Left colon (tissue), 2 donors: ENCODE results near the gene AGBL1. TPM values are rescaled to one million over a fixed set of nuclear protein-coding genes. Genes with fewer than 3 reads are reported as not detected.

Source experiments
- ATAC-seq: fragments of 200-7000 bp; cut with Tn5 transposase; one replicate; pipeline ENCODE4 v1.9.1; 2020; ENCODE audit warnings: mild to moderate bottlenecking, moderate library complexity
- DNase-seq, 2 donors: peaks; one replicate each; pipeline ENCODE4 v3.0.0-alpha.2; 2020
- intact Hi-C, 2 donors: fragments of 100-400 bp; cut with DNase I in 1 of 2; cut with micrococcal nuclease in 1 of 2; formaldehyde crosslinking; loops; one replicate each; pipeline versions ENCODE4 v1.11.2 to v1.14.0; 2022; cut with DNase I, micrococcal nuclease
- total RNA-seq, 2 donors: library from RNA; stranded (reverse); fragmentation: NEBNext Ultra II Directional; extraction: Animal tissue kit (Norgen Biotek cat#: 25700); gene quantifications; one replicate each; pipeline ENCODE4 v1.2.1, GENCODE V29; 2021
- donor health status: DM: no; HTN: no; CAD: no.
- donor health status: DM: yes; HTN: yes; CAD: no.

Gene AGBL1
- total RNA-seq, 2 donors from 2014 or later, result 0.22 to 0.34 TPM

- no peak for DNase-seq
- peak; percentile 95 for ATAC-seq
- intact Hi-C loops, result no loop called here
Observed at GRCh38 chr15:86772369-86773059, 692.8 kb downstream of the AGBL1 start.

GRCh38 chr15:86773736-86774135 is 694.1 kb downstream of the AGBL1 start:
- intact Hi-C loops, result no loop called here
- DNase-seq, result no peak
- no peak for ATAC-seq

- DNase-seq, result no peak
- intact Hi-C loops, result no loop called here
- peak; percentile 75 for ATAC-seq
Observed at GRCh38 chr15:86776145-86776544, 696.5 kb downstream of the AGBL1 start.

- intact Hi-C loops, result no loop called here
- ATAC-seq, result no peak
- no peak for DNase-seq
Observed at GRCh38 chr15:86796521-86796920, 716.9 kb downstream of the AGBL1 start.

GRCh38 chr15:86797135-86797534 is 717.5 kb downstream of the AGBL1 start:
- no peak for DNase-seq
- intact Hi-C loops, result no loop called here
- ATAC-seq, result no peak

GRCh38 chr15:86799226-86799625 is 719.6 kb downstream of the AGBL1 start:
- intact Hi-C loops, result no loop called here
- ATAC-seq, result no peak

GRCh38 chr15:86802244-86802643 is 722.6 kb downstream of the AGBL1 start:
- no peak for ATAC-seq
- DNase-seq, result no peak
- intact Hi-C loops, result no loop called here

More at GRCh38 chr15:86799226-86799625, 719.6 kb downstream of the AGBL1 start:
- DNase-seq, result no peak

- no peak for ATAC-seq
- intact Hi-C loops, result no loop called here
- no peak for DNase-seq
Observed at GRCh38 chr15:86804406-86804805, 724.7 kb downstream of the AGBL1 start.

- intact Hi-C loops, result no loop called here
- ATAC-seq, result no peak
Observed at GRCh38 chr15:86810329-86810728, 730.7 kb downstream of the AGBL1 start.

GRCh38 chr15:86813892-86814291 is 734.2 kb downstream of the AGBL1 start:
- intact Hi-C loops, result no loop called here
- DNase-seq (no peak), ATAC-seq (no peak)

More at GRCh38 chr15:86810329-86810728, 730.7 kb downstream of the AGBL1 start:
- no peak for DNase-seq

- DNase-seq (no peak), ATAC-seq (no peak)
- intact Hi-C loops, result no loop called here
Observed at GRCh38 chr15:86829245-86829644, 749.6 kb downstream of the AGBL1 start.

- ATAC-seq (no peak), DNase-seq (no peak)
- intact Hi-C loops, result no loop called here
Observed at GRCh38 chr15:86830304-86830703, 750.6 kb downstream of the AGBL1 start.

GRCh38 chr15:86833595-86833994 is 753.9 kb downstream of the AGBL1 start:
- intact Hi-C loops, result no loop called here
- ATAC-seq, result no peak
- DNase-seq, result no peak

- ATAC-seq (no peak), DNase-seq (no peak)
- intact Hi-C loops, result no loop called here
Observed at GRCh38 chr15:86834115-86834863, 754.6 kb downstream of the AGBL1 start.

GRCh38 chr15:86837294-86838061 is 757.8 kb downstream of the AGBL1 start:
- ATAC-seq, result no peak
- no peak for DNase-seq
- intact Hi-C loops, result no loop called here

- no peak for DNase-seq
- ATAC-seq, result no peak
- intact Hi-C loops, result no loop called here
Observed at GRCh38 chr15:86839502-86839901, 759.8 kb downstream of the AGBL1 start.

- ATAC-seq, result no peak
- intact Hi-C loops, result no loop called here
Observed at GRCh38 chr15:86840996-86841395, 761.3 kb downstream of the AGBL1 start.

GRCh38 chr15:86842199-86842598 is 762.5 kb downstream of the AGBL1 start:
- DNase-seq (no peak), ATAC-seq (no peak)
- intact Hi-C loops, result no loop called here

More at GRCh38 chr15:86840996-86841395, 761.3 kb downstream of the AGBL1 start:
- DNase-seq, result no peak

GRCh38 chr15:86846036-86846435 is 766.4 kb downstream of the AGBL1 start:
- intact Hi-C loops, result no loop called here
- no peak for ATAC-seq

GRCh38 chr15:86849136-86849535 is 769.5 kb downstream of the AGBL1 start:
- DNase-seq (no peak), ATAC-seq (no peak)
- intact Hi-C loops, result no loop called here

More at GRCh38 chr15:86846036-86846435, 766.4 kb downstream of the AGBL1 start:
- no peak for DNase-seq
